ENCODE measurements around the gene FRAS1. TPM values are rescaled to one million over a fixed set of nuclear protein-coding genes. Genes with fewer than 3 reads are reported as not detected.

FRAS1 gene
- total RNA-seq, 1 experiment from 2014 or later, result 13.1 TPM

- POLR2A ChIA-PET (ENCODE audit: unreplicated experiment), result no interaction called here
- BruUV-seq (replicated peaks), result no TSS peak
Observed at GRCh38 chr4:78372355-78372988, 315.3 kb downstream of the FRAS1 start.

GRCh38 chr4:78377555-78377954 lies 320.4 kb downstream of the FRAS1 start:
- ChIA-PET CTCF (no interaction called here), POLR2A (ENCODE audit: unreplicated experiment) (no interaction called here)
- Histone ChIP-seq H3K4me1 (replicated peaks; ENCODE audit: insufficient read depth) (peaks cover 13% of the 10 kb centered on the region), H4K20me1 (ENCODE audit: insufficient read depth) (no peaks in the 10 kb centered on the region), H3K9me3 (ENCODE audit: insufficient read depth, low read depth) (no peaks in the 10 kb centered on the region), H2AFZ (no peak overlapping the region), H3K27me3 (ENCODE audit: insufficient read depth, low read depth) (no peaks in the 10 kb centered on the region), H3K4me2 (no peak overlapping the region), H3K4me3 (no peak overlapping the region), H3K9me2 (ENCODE audit: insufficient read depth) (no peaks in the 10 kb centered on the region; the same call in 1 of the 2 replicates), H3K36me3 (ENCODE audit: low read depth) (no peaks in the 10 kb centered on the region), H3K27ac (no peak overlapping the region), H3F3A (ENCODE audit: insufficient read depth, low read depth) (no peaks in the 10 kb centered on the region), H3K79me2 (ENCODE audit: low read depth) (no peaks in the 10 kb centered on the region)
- intact Hi-C loops (cut with micrococcal nuclease; ENCODE audit: unreplicated experiment), result no loop called here
- no peak for TF ChIP-seq EZH2 (IDR thresholded peaks at IDR 0.05; ENCODE audit: low read depth)
- no peak for TF ChIP-seq CTCF (conservative IDR thresholded peaks at IDR 0.05)
- no peak for DNase-seq
- no TSS peak for BruUV-seq (replicated peaks)

More at GRCh38 chr4:78372355-78372988, 315.3 kb downstream of the FRAS1 start:
- no peak overlapping the region for H3K27ac ChIP-seq
- H3K4me2 ChIP-seq, result no peak overlapping the region
- TF ChIP-seq EZH2 (IDR thresholded peaks at IDR 0.05; ENCODE audit: low read depth) (no peak), CTCF (conservative IDR thresholded peaks at IDR 0.05) (no peak)
- peaks cover 16% of the 10 kb centered on the region; the same call in 1 of the 2 replicates for H3F3A ChIP-seq (ENCODE audit: insufficient read depth, low read depth)
- DNase-seq, result no peak
- no peak overlapping the region for H3K4me3 ChIP-seq
- H2AFZ ChIP-seq, result no peak overlapping the region
- H3K9me3 ChIP-seq (ENCODE audit: insufficient read depth, low read depth), result no peaks in the 10 kb centered on the region
- H3K79me2 ChIP-seq (ENCODE audit: low read depth), result no peaks in the 10 kb centered on the region
- H3K36me3 ChIP-seq (ENCODE audit: low read depth), result no peaks in the 10 kb centered on the region
- no peaks in the 10 kb centered on the region for H4K20me1 ChIP-seq (ENCODE audit: insufficient read depth)
- CTCF ChIA-PET, result interaction anchor here (0.6 kb wide), 1 partner anchor 255 kb away, joined by 4 read pairs; no protein-coding TSS in a partner anchor
- no peaks in the 10 kb centered on the region for H3K9me2 ChIP-seq (ENCODE audit: insufficient read depth)
- intact Hi-C loops (cut with micrococcal nuclease; ENCODE audit: unreplicated experiment), result loop anchor here (5.0 kb wide), 1 partner anchor 315 kb away; the partner anchor contains the start of gene FRAS1
- peaks cover 27% of the 10 kb centered on the region for H3K4me1 ChIP-seq (replicated peaks; ENCODE audit: insufficient read depth)
- no peaks in the 10 kb centered on the region for H3K27me3 ChIP-seq (ENCODE audit: insufficient read depth, low read depth)

- no TSS peak for BruUV-seq (replicated peaks)
- Histone ChIP-seq H3K4me1 (replicated peaks; ENCODE audit: insufficient read depth) (peaks cover 13% of the 10 kb centered on the region), H3K9me2 (ENCODE audit: insufficient read depth) (no peaks in the 10 kb centered on the region; the same call in 1 of the 2 replicates), H3F3A (ENCODE audit: insufficient read depth, low read depth) (no peaks in the 10 kb centered on the region), H3K36me3 (ENCODE audit: low read depth) (no peaks in the 10 kb centered on the region), H3K9me3 (ENCODE audit: insufficient read depth, low read depth) (no peaks in the 10 kb centered on the region), H4K20me1 (ENCODE audit: insufficient read depth) (no peaks in the 10 kb centered on the region), H3K27me3 (ENCODE audit: insufficient read depth, low read depth) (no peaks in the 10 kb centered on the region), H3K27ac (no peak overlapping the region), H3K4me3 (no peak overlapping the region), H3K4me2 (no peak overlapping the region), H2AFZ (no peak overlapping the region), H3K79me2 (ENCODE audit: low read depth) (no peaks in the 10 kb centered on the region)
- no peak for DNase-seq
- POLR2A ChIA-PET (ENCODE audit: unreplicated experiment), result interaction anchor here (0.6 kb wide), 1 partner anchor 100 kb away, joined by 4 read pairs; no protein-coding TSS in a partner anchor
- CTCF ChIA-PET, result interaction anchor here (1.3 kb wide), 1 partner anchor 8 kb away, joined by 3 read pairs; no protein-coding TSS in a partner anchor
- no peak for TF ChIP-seq CTCF (conservative IDR thresholded peaks at IDR 0.05)
- no peak for TF ChIP-seq EZH2 (IDR thresholded peaks at IDR 0.05; ENCODE audit: low read depth)
- intact Hi-C loops (cut with micrococcal nuclease; ENCODE audit: unreplicated experiment), result no loop called here
Observed at GRCh38 chr4:78379040-78379439, 321.9 kb downstream of the FRAS1 start.
